HG03045 (cell line): Measurements from ENCODE around the gene COMP.

Experiments used
- ATAC-seq: cut with Tn5 transposase; IDR thresholded peaks from one replicate; pipeline ENCODE4 v1.9.1; 2021; ENCODE audit warnings: mild to moderate bottlenecking, moderate library complexity; ENCODE audit not compliant: unreplicated experiment

COMP gene

GRCh38 chr19:18783958-18784785, 6.9 kb downstream of the COMP start:
- no peak for ATAC-seq

GRCh38 chr19:18782559-18783225, 8.4 kb downstream of the COMP start:
- no peak for ATAC-seq

- no peak for ATAC-seq
Measured at GRCh38 chr19:18781885-18782527, 9.1 kb downstream of the COMP start.

GRCh38 chr19:18781047-18781600, 10.0 kb downstream of the COMP start:
- ATAC-seq = no peak

- ATAC-seq = no peak
Measured at GRCh38 chr19:18780631-18781030, 10.5 kb downstream of the COMP start.

- no peak for ATAC-seq
Measured at GRCh38 chr19:18780081-18780480, 11.0 kb downstream of the COMP start.

- ATAC-seq = no peak
Measured at GRCh38 chr19:18778826-18779495, 12.1 kb downstream of the COMP start.

- no peak for ATAC-seq
Measured at GRCh38 chr19:18778076-18778389, 13.1 kb downstream of the COMP start.

GRCh38 chr19:18777301-18778075, 13.6 kb downstream of the COMP start:
- ATAC-seq = no peak

- ATAC-seq = no peak
Measured at GRCh38 chr19:18776736-18777135, 14.4 kb downstream of the COMP start.

- ATAC-seq = no peak
Measured at GRCh38 chr19:18776288-18776594, 14.9 kb downstream of the COMP start.

GRCh38 chr19:18775586-18776287, 15.4 kb downstream of the COMP start:
- ATAC-seq = no peak

- no peak for ATAC-seq
Measured at GRCh38 chr19:18774782-18775444, 16.2 kb downstream of the COMP start.

GRCh38 chr19:18774107-18774506, 17.0 kb downstream of the COMP start:
- ATAC-seq = no peak

- no peak for ATAC-seq
Measured at GRCh38 chr19:18773682-18774081, 17.4 kb downstream of the COMP start.

GRCh38 chr19:18772620-18773587, 18.2 kb downstream of the COMP start:
- no peak for ATAC-seq

- no peak for ATAC-seq
Measured at GRCh38 chr19:18771328-18772242, 19.5 kb downstream of the COMP start.
